Measurements from ENCODE around the gene CFAP119. TPM values are rescaled to one million over a fixed set of nuclear protein-coding genes. Genes with fewer than 3 reads are reported as not detected.

The CFAP119 gene
- polyA plus RNA-seq, 1 donor from 2014 or later = 17.0 TPM

- no peak for TF ChIP-seq RAD21 (conservative IDR thresholded peaks at IDR 0.05)
- TF ChIP-seq TAF1 (IDR thresholded peaks at IDR 0.05; ENCODE audit: low read depth) = no peak
Observed at GRCh38 chr16:30721606-30722005, 40.3 kb downstream of the CFAP119 start (continued).

GRCh38 chr16:30721167-30721566 lies 40.7 kb downstream of the CFAP119 start:
- no peaks in the 10 kb centered on the region for H3K36me3 ChIP-seq (ENCODE audit: insufficient read depth, low read length)

More at GRCh38 chr16:30721167-30721566, 40.7 kb downstream of the CFAP119 start:
- H3K9me2 ChIP-seq (ENCODE audit: insufficient read depth, low read length) = no peaks in the 10 kb centered on the region
- H3K79me2 ChIP-seq (replicated peaks; ENCODE audit: insufficient read depth, low read length) = no peaks in the 10 kb centered on the region
- no peaks in the 10 kb centered on the region for H3K27me3 ChIP-seq (ENCODE audit: insufficient read depth, low read depth, low read length)
- H3K4me2 ChIP-seq (ENCODE audit: low read length) = no peak overlapping the region
- no peak overlapping the region for H3K9ac ChIP-seq (ENCODE audit: low read length)
- H3F3A ChIP-seq (ENCODE audit: insufficient read depth, low read length, poor library complexity, severe bottlenecking) = no peaks in the 10 kb centered on the region
- H3K27ac ChIP-seq (ENCODE audit: low read length) = no peak overlapping the region
- H2AFZ ChIP-seq (ENCODE audit: low read depth, low read length) = no peak overlapping the region
- H3K4me3 ChIP-seq (ENCODE audit: low read length) = no peak overlapping the region
- H3K9me3 ChIP-seq (ENCODE audit: low read length) = no peaks in the 10 kb centered on the region
- no peak for TF ChIP-seq EP300 (conservative IDR thresholded peaks at IDR 0.05; ENCODE audit: poor library complexity, severe bottlenecking)
- TF ChIP-seq EZH2 (IDR thresholded peaks at IDR 0.05; ENCODE audit: borderline replicate concordance, insufficient read depth, low read length, poor library complexity, severe bottlenecking) = no peak
- no peak for TF ChIP-seq REST (IDR thresholded peaks at IDR 0.05; ENCODE audit: borderline replicate concordance)
- no peak for TF ChIP-seq MXI1 (conservative IDR thresholded peaks at IDR 0.05; ENCODE audit: poor library complexity, severe bottlenecking)
- no peak for TF ChIP-seq TAF1 (IDR thresholded peaks at IDR 0.05; ENCODE audit: low read depth)
- TF ChIP-seq POLR2AphosphoS5 (IDR thresholded peaks at IDR 0.05) = no peak
- no peak for TF ChIP-seq CTCF (IDR thresholded peaks at IDR 0.05; ENCODE audit: poor library complexity, severe bottlenecking)
- TF ChIP-seq SMC3 (conservative IDR thresholded peaks at IDR 0.05; ENCODE audit: poor library complexity) = no peak
- no peak for TF ChIP-seq RAD21 (conservative IDR thresholded peaks at IDR 0.05)
- no peaks in the 10 kb centered on the region for H4K20me1 ChIP-seq (ENCODE audit: insufficient read depth)

All from neural cell (in vitro differentiated cells).